Measurements from ENCODE around the gene ATP8B4.

The ATP8B4 gene

DNA sequence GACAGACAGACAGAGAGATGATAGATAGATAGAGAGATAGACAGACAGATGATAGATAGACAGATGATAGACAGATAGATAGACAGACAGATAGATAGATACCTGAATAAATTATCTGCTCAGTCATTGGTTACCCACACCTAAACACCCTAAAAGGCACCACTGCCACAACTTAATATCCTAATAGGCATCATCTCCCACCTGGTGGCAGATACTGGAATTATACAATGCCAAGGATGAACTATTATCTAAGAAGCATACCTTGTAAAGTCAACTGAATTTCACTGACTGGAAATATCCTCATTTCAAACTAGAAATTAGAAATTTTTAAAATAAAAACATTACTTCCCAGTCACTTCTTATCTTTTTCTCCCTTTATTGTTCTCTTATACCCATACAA, 19.4 kb upstream of the ATP8B4 start:
- ATAC-seq: 0 out of 3 replicates have a peak, but pooled peaks have one; percentile 38
- TF ChIP-seq ZFP3 (CRISPR knock-in tag; IDR thresholded peaks at IDR 0.05): no peak
- no peak for TF ChIP-seq POU6F1 (CRISPR knock-in tag; IDR thresholded peaks at IDR 0.05; ENCODE audit: borderline replicate concordance, low read depth)
- TF ChIP-seq ISL1 (CRISPR knock-in tag; IDR thresholded peaks at IDR 0.05): no peak

DNA sequence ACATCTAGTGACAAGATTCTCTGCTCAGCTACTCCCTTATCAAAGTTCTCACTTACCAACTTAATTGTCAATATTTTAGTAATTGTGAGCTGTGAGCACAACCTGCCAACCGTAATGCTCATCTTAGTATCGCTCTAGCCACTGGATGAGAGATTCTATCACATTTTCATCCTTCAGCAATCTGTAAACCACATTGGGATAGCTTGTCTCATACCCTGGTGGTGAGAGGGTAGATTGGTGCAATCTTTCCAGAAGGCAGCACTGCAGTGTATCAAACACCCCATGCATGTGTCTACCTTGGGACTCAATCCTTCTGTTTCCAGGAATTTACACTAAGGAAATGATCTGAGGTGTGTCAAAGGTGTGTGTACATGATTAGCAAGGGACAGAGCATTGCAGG, 18.9 kb upstream of the ATP8B4 start:
- TF ChIP-seq PPARA (CRISPR knock-in tag; IDR thresholded peaks at IDR 0.05; ENCODE audit: borderline replicate concordance) (no peak), TSHZ2 (CRISPR knock-in tag; IDR thresholded peaks at IDR 0.05) (no peak), CSRNP3 (CRISPR knock-in tag; IDR thresholded peaks at IDR 0.05) (no peak), ZNF70 (CRISPR knock-in tag; IDR thresholded peaks at IDR 0.05) (no peak), BACH2 (CRISPR knock-in tag; IDR thresholded peaks at IDR 0.05; ENCODE audit: borderline replicate concordance) (no peak), ZC3H10 (CRISPR knock-in tag; IDR thresholded peaks at IDR 0.05) (no peak), OSR1 (CRISPR knock-in tag; IDR thresholded peaks at IDR 0.05) (no peak), CSDC2 (CRISPR knock-in tag; IDR thresholded peaks at IDR 0.05) (no peak), ZFP30 (CRISPR knock-in tag; IDR thresholded peaks at IDR 0.05) (no peak), TCF4 (CRISPR knock-in tag; IDR thresholded peaks at IDR 0.05; ENCODE audit: borderline replicate concordance) (no peak), ISL1 (CRISPR knock-in tag; IDR thresholded peaks at IDR 0.05) (no peak), ZFP3 (CRISPR knock-in tag; IDR thresholded peaks at IDR 0.05) (no peak), POU6F1 (CRISPR knock-in tag; IDR thresholded peaks at IDR 0.05; ENCODE audit: borderline replicate concordance, low read depth) (no peak)
- TF ChIP-seq, protein P1, sequence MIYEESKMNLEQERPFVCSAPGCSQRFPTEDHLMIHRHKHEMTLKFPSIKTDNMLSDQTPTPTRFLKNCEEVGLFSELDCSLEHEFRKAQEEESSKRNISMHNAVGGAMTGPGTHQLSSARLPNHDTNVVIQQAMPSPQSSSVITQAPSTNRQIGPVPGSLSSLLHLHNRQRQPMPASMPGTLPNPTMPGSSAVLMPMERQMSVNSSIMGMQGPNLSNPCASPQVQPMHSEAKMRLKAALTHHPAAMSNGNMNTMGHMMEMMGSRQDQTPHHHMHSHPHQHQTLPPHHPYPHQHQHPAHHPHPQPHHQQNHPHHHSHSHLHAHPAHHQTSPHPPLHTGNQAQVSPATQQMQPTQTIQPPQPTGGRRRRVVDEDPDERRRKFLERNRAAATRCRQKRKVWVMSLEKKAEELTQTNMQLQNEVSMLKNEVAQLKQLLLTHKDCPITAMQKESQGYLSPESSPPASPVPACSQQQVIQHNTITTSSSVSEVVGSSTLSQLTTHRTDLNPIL (CRISPR knock-in tag; IDR thresholded peaks at IDR 0.05; ENCODE audit: low read depth): no peak
- ATAC-seq: no peak

DNA sequence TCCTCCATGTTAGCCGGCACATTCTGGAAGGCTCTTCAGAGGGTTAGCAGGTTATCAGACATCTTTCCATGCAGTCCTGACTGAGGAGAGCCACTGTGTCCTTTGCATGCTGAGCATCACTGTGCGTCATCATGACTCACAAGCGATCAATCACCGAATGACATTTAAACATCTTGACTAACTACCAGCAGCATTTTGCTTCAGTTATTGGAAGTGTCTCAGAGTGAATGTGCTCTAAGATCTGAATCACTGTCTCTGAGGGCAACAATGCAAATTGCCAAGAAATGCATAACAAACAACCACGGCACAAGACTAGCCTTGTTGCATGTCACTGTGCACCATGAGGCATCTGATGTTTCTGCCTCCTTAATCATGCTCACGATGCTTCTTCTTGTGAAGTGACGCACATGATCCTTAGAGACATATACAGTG, 18.3 kb upstream of the ATP8B4 start:
- peak; percentile 52 for ATAC-seq
- TF ChIP-seq CSDC2 (CRISPR knock-in tag; IDR thresholded peaks at IDR 0.05) (no peak), TOX (CRISPR knock-in tag; IDR thresholded peaks at IDR 0.05; ENCODE audit: borderline replicate concordance) (no peak), ISL1 (CRISPR knock-in tag; IDR thresholded peaks at IDR 0.05) (no peak), SNAI2 (CRISPR knock-in tag; IDR thresholded peaks at IDR 0.05) (no peak), TSHZ2 (CRISPR knock-in tag; IDR thresholded peaks at IDR 0.05) (no peak), ZFP3 (CRISPR knock-in tag; IDR thresholded peaks at IDR 0.05) (no peak), ARNTL (CRISPR knock-in tag; IDR thresholded peaks at IDR 0.05; ENCODE audit: borderline replicate concordance, low read depth) (no peak), GLIS3 (CRISPR knock-in tag; IDR thresholded peaks at IDR 0.05) (no peak), TCF4 (CRISPR knock-in tag; IDR thresholded peaks at IDR 0.05; ENCODE audit: borderline replicate concordance) (no peak), ZFP30 (CRISPR knock-in tag; IDR thresholded peaks at IDR 0.05) (no peak), POU6F1 (CRISPR knock-in tag; IDR thresholded peaks at IDR 0.05; ENCODE audit: borderline replicate concordance, low read depth) (no peak), ESRRG (CRISPR knock-in tag; IDR thresholded peaks at IDR 0.05) (no peak), BACH2 (CRISPR knock-in tag; IDR thresholded peaks at IDR 0.05; ENCODE audit: borderline replicate concordance) (no peak), RARB (CRISPR knock-in tag; IDR thresholded peaks at IDR 0.05) (no peak), ZNF8 (CRISPR knock-in tag; IDR thresholded peaks at IDR 0.05) (no peak), ZNF70 (CRISPR knock-in tag; IDR thresholded peaks at IDR 0.05) (no peak), ZC3H10 (CRISPR knock-in tag; IDR thresholded peaks at IDR 0.05) (no peak), ZNF565 (CRISPR knock-in tag; conservative IDR thresholded peaks at IDR 0.05; ENCODE audit: low read depth) (no peak)
- TF ChIP-seq, protein P1 (CRISPR knock-in tag; IDR thresholded peaks at IDR 0.05; ENCODE audit: low read depth): no peak
